GM12878 (cell line): Measurements from ENCODE around the gene SKIDA1. TPM values are rescaled to one million over a fixed set of nuclear protein-coding genes. Genes with fewer than 3 reads are reported as not detected.

Experiments
- ATAC-seq: fragments of 200-7000 bp; cut with Tn5 transposase; 3 replicates; pipeline ENCODE4 v1.9.1; 2020; ENCODE audit warnings: mild to moderate bottlenecking, moderate library complexity
- Bru-seq: library from RNA; stranded (reverse); fragments of 400-500 nt; gene quantifications from one replicate; lab custom pipeline; 2021; lab: Mats Ljungman, UMichigan
- BruChase-seq, 2 experiments: library from RNA; stranded (reverse); fragments of 400-500 nt; gene quantifications; one replicate each; lab custom pipeline; 2021; lab: Mats Ljungman, UMichigan
- BruUV-seq: library from RNA; stranded (reverse); fragments of 400-500 nt; replicated peaks from 2 replicates; lab custom pipeline; 2021; lab: Mats Ljungman, UMichigan
- CTCF ChIA-PET: fragments of 300-600 bp; sonication (Branson Sonifier 250); formaldehyde crosslinking; extraction: SDS; loops from one replicate; lab custom pipeline; 2021; ENCODE audit warnings: inconsistent platforms; lab: Yijun Ruan, JAX
- POLR2A ChIA-PET: fragments of 350-600 bp; formaldehyde crosslinking; extraction: SDS; loops from one replicate; lab custom pipeline; 2021; ENCODE audit warnings: inconsistent platforms; lab: Charles Lee
- RAD21 ChIA-PET: fragments of 300-600 bp; sonication (Branson Sonifier 250); formaldehyde crosslinking; loops from one replicate; lab custom pipeline; 2023; ENCODE audit warnings: antibody characterized with exemption; ENCODE audit not compliant: unreplicated experiment; lab: Charles Lee
- SMC1A ChIA-PET: fragments of 300-600 bp; sonication (Branson Sonifier 250); formaldehyde crosslinking; loops from one replicate; lab custom pipeline; 2023; ENCODE audit not compliant: unreplicated experiment, uncharacterized antibody; lab: Charles Lee
- DNase-seq: peaks from one replicate; pipeline ENCODE4 v3.0.0-alpha.2; 2011; ENCODE audit warnings: low read depth, low spot score
- FAIRE-seq: peaks from 3 replicates; lab custom pipeline; 2011; peaks lifted over from hg19 to GRCh38; lab: Jason Lieb, UNC
- H2AFZ ChIP-seq: 2 replicates; pipeline ENCODE4 v1.6.0; 2011; ENCODE audit warnings: low read depth, low read length, control low read depth; ENCODE audit not compliant: control insufficient read depth
- H3K27ac ChIP-seq: 2 replicates; pipeline ENCODE4 v1.5.1; 2011; ENCODE audit warnings: control low read depth; ENCODE audit not compliant: control insufficient read depth, insufficient read depth
- H3K27me3 ChIP-seq, 2 experiments: replicated peaks in 1 of 2; 2 replicates each; pipeline versions ENCODE4 v1.6.0 to v1.6.1; 2011; ENCODE audit warnings: low read length in 1 of 2; ENCODE audit not compliant: control insufficient read depth in 2 of 2, insufficient read depth in 2 of 2
- H3K36me3 ChIP-seq, 2 experiments: 2 replicates each; pipeline ENCODE4 v1.5.1; 2011; ENCODE audit warnings: low read length in 1 of 2; ENCODE audit not compliant: control insufficient read depth in 2 of 2, insufficient read depth in 2 of 2
- H3K4me1 ChIP-seq: 2 replicates; pipeline ENCODE4 v1.6.1; 2011; ENCODE audit warnings: mild to moderate bottlenecking, low read length, moderate library complexity, mixed read lengths; ENCODE audit not compliant: control insufficient read depth, insufficient read depth
- H3K4me2 ChIP-seq: 2 replicates; pipeline ENCODE4 v1.6.0; 2011; ENCODE audit warnings: control low read depth; ENCODE audit not compliant: control insufficient read depth, insufficient read depth
- H3K4me3 ChIP-seq: fragments of 200-600 bp; sonication (generic); 2 replicates; pipeline ENCODE4 v1.5.1; 2016
- H3K79me2 ChIP-seq: 2 replicates; pipeline ENCODE4 v1.6.0; 2011; ENCODE audit warnings: low read length; ENCODE audit not compliant: control insufficient read depth, insufficient read depth
- H3K9ac ChIP-seq: 2 replicates; pipeline ENCODE4 v1.8.0; 2011; ENCODE audit warnings: low read length, control low read depth, mixed read lengths; ENCODE audit not compliant: control insufficient read depth, insufficient read depth
- H3K9me3 ChIP-seq: replicated peaks from 3 replicates; pipeline ENCODE4 v1.5.1; 2011; ENCODE audit warnings: mild to moderate bottlenecking, low read length; ENCODE audit not compliant: control insufficient read depth, insufficient read depth
- H4K20me1 ChIP-seq: 2 replicates; pipeline ENCODE4 v1.6.0; 2011; ENCODE audit not compliant: control insufficient read depth, insufficient read depth
- CHD2 ChIP-seq: IDR thresholded peaks from 2 replicates; pipeline ENCODE4 v1.6.1; 2011; ENCODE audit warnings: low read depth, low read length, improper control_type of control experiment, borderline replicate concordance
- E2F8 ChIP-seq: fragments of 450-650 bp; IDR thresholded peaks from 2 replicates; pipeline ENCODE4 v1.6.1; 2018; ENCODE audit warnings: mild to moderate bottlenecking, low read depth, moderate library complexity; ENCODE audit not compliant: partially characterized antibody
- HDGF ChIP-seq: fragments of 450-650 bp; IDR thresholded peaks from 2 replicates; pipeline ENCODE4 v1.6.1; 2016; ENCODE audit warnings: antibody characterized with exemption
- LARP7 ChIP-seq: fragments of 450-650 bp; IDR thresholded peaks from 2 replicates; pipeline ENCODE4 v1.6.1; 2017; ENCODE audit warnings: mild to moderate bottlenecking
- MTA2 ChIP-seq: fragments of 450-650 bp; IDR thresholded peaks from 2 replicates; pipeline ENCODE4 v1.6.1; 2016; ENCODE audit warnings: low read depth, mild to moderate bottlenecking, moderate library complexity
- MTA3 ChIP-seq: IDR thresholded peaks from 2 replicates; pipeline ENCODE4 v1.6.1; 2012; ENCODE audit warnings: low read length, inconsistent platforms, borderline replicate concordance
- PAX5 ChIP-seq: IDR thresholded peaks from 2 replicates; pipeline ENCODE4 v1.6.1; 2011; ENCODE audit warnings: low read depth, low read length, borderline replicate concordance
- SIN3A ChIP-seq: IDR thresholded peaks from 2 replicates; pipeline ENCODE4 v1.6.1; 2012; ENCODE audit warnings: low read depth, low read length, improper control_type of control experiment
- SKIL ChIP-seq: fragments of 450-650 bp; IDR thresholded peaks from 2 replicates; pipeline ENCODE4 v1.6.1; 2017; ENCODE audit warnings: mild to moderate bottlenecking, low read depth, inconsistent platforms; ENCODE audit not compliant: poor library complexity, severe bottlenecking
- SUPT20H ChIP-seq: IDR thresholded peaks from 2 replicates; pipeline ENCODE4 v1.6.1; 2011; ENCODE audit warnings: low read depth, mild to moderate bottlenecking, low read length, moderate library complexity, borderline replicate concordance; ENCODE audit not compliant: control insufficient read depth
- TCF7 ChIP-seq: IDR thresholded peaks from 2 replicates; pipeline ENCODE4 v1.6.1; 2014; ENCODE audit warnings: antibody characterized with exemption, borderline replicate concordance
- ZNF217 ChIP-seq: fragments of 450-650 bp; IDR thresholded peaks from 2 replicates; pipeline ENCODE4 v1.6.1; 2017; ENCODE audit warnings: antibody characterized with exemption, mild to moderate bottlenecking
- WGBS: methylation state at CpG from one replicate; pipeline ENCODE4 v1.1.6; 2016; ENCODE audit warnings: low lambda C conversion rate; ENCODE audit not compliant: insufficient replicate concordance, insufficient coverage; ENCODE audit errors: missing lambda C conversion rate; 5-methylcytosine and 5-hydroxymethylcytosine counted together
- in situ Hi-C: fragments of 300-500 bp; cut with MboI; formaldehyde crosslinking; loops from 9 replicates; pipeline ENCODE4 v1.14.3; 2018; ENCODE audit warnings: mixed read lengths
- intact Hi-C: fragments of 100-400 bp; cut with micrococcal nuclease; formaldehyde crosslinking; loops from one replicate; pipeline ENCODE4 v1.14.2; 2022; ENCODE audit not compliant: unreplicated experiment
- long read RNA-seq, 2 experiments: library from polyadenylated mRNA; unstranded; transcript quantifications; one replicate each; pipeline ENCODE4 v2.0.0, GENCODE V29; 2019 to 2020
- polyA minus RNA-seq, 3 experiments: library from RNA; depleted of rRNA, polyadenylated mRNA; stranded (reverse); fragments of >200 nt; gene quantifications; 2 replicates each; pipeline ENCODE4 v1.2.3, GENCODE V29; 2011
- polyA plus RNA-seq, 11 experiments: library from polyadenylated mRNA; depleted of rRNA in 4 of 11; unstranded in 6 of 11; stranded (reverse) in 5 of 11; fragments of >200 nt; fragmentation: Nextera tagmentation in 4 of 11; fragmentation: Illumina TruSeq in 1 of 11; extraction: Ambion mirVana in 4 of 11; extraction: Trizol in 1 of 11; gene quantifications; 1 replicate in 1 of 11; 2 replicates in 10 of 11; pipeline versions ENCODE4 v1.2.1 to v1.2.3, GENCODE V29; 2011 to 2016; ENCODE audit warnings: inconsistent platforms in 2 of 11, missing spikeins in 2 of 11, low read depth in 1 of 11
- total RNA-seq, 4 experiments: library from RNA; depleted of rRNA in 3 of 4; stranded (reverse); fragments of >200 nt in 3 of 4; fragmentation: Illumina TruSeq in 1 of 4; extraction: Trizol in 1 of 4; gene quantifications; 2 replicates each; pipeline versions ENCODE4 v1.2.1 to v1.2.3, GENCODE V29; 2013 to 2021

SKIDA1 gene
- 0.22 and 0.35 TPM in 2 replicates for total RNA-seq (2013; cell fraction: nucleolus; rRNA removed)
- 0.23 and 0.98 TPM in 2 replicates for total RNA-seq (2014; rRNA removed)
- total RNA-seq (2014; rRNA removed; fragmentation: Illumina TruSeq; extraction: Trizol) = 0.28 and 0.45 TPM in 2 replicates
- total RNA-seq (2021) = 0.13 and 0.72 TPM in 2 replicates
- not detected for polyA plus RNA-seq (2011; ENCODE audit: low read depth)
- 0.04 and 0.05 TPM in 2 replicates for polyA plus RNA-seq (2011; rRNA removed)
- 0.03 and 0.10 TPM in 2 replicates for polyA plus RNA-seq (2011; cell fraction: cytosol; rRNA removed)
- polyA plus RNA-seq (2011; cell fraction: nucleus; rRNA removed) = 0.06 TPM in 1 of 2 replicates, not detected in the other
- polyA plus RNA-seq (2012) = 0.16 and 0.28 TPM in 2 replicates
- 0.26 and 0.65 TPM in 2 replicates for polyA plus RNA-seq (2014; fragmentation: Illumina TruSeq; extraction: Trizol)
- polyA plus RNA-seq (2014; fragmentation: Nextera tagmentation; extraction: Ambion mirVana) = under 1 TPM; 0.08 to 0.29 TPM
- polyA plus RNA-seq (2014; rRNA removed) = 0.53 and 0.90 TPM in 2 replicates
- polyA plus RNA-seq (2016; fragmentation: Nextera tagmentation; extraction: Ambion mirVana) = under 1 TPM; 0.63 to 0.78 TPM
- polyA minus RNA-seq (2011; rRNA and poly(A)+ RNA removed) = 0.05 and 0.15 TPM in 2 replicates
- polyA minus RNA-seq (2011; cell fraction: cytosol; rRNA and poly(A)+ RNA removed) = not detected in 2 replicates
- polyA minus RNA-seq (2011; cell fraction: nucleus; rRNA and poly(A)+ RNA removed) = not detected in 2 replicates
- Bru-seq, nascent RNA = percentile 27 among the genes with signal in this experiment
- percentile 18 among the genes with signal in this experiment for BruChase-seq, experiment 1, labeled RNA remaining after a 6-hour chase
- percentile 20 among the genes with signal in this experiment for BruChase-seq, experiment 2, labeled RNA remaining after a 2-hour chase
- long read RNA-seq, experiment 1, partial matches to known transcripts = 1 of 1 reads
- long read RNA-seq, experiment 1, other reads (novel, unspliced or antisense) = 0 of 1 reads
- long read RNA-seq, experiment 2, partial matches to known transcripts = 0 of 2 reads
- long read RNA-seq, experiment 2, other reads (novel, unspliced or antisense) = 2 of 2 reads

GRCh38 chr10:21525367-21526187, at the start of gene SKIDA1:
Gene SKIDA1 (minus strand): TSS chr10:21525682. CDS start chr10:21517822, 7,860 bp downstream.
- Histone ChIP-seq H3K4me2 (peak within 1 kb of the TSS; percentile 92), H2AFZ (peak within 1 kb of the TSS; percentile 77), H3K27ac (peak within 1 kb of the TSS; percentile 39), H4K20me1 (no peaks in the 10 kb centered on the region), H3K9me3 (no peaks in the 10 kb centered on the region), H3K9ac (peak within 1 kb of the TSS; percentile 19), H3K36me3 (no peaks in the 10 kb centered on the region), H3K79me2 (no peaks in the 10 kb centered on the region), H3K4me1 (peaks cover 13% of the 10 kb centered on the region), H3K27me3 (peaks cover 0 to 4% of the 10 kb centered on the region in 2 experiments; a peak in 1 of 4 replicates), H3K4me3 (peak within 1 kb of the TSS; percentile 80)
- in situ Hi-C loops = loop anchor here (5.0 kb wide), 1 partner anchor 792 kb away; the partner anchor contains the start of gene COMMD3
- DNase-seq (no peak), FAIRE-seq (peak; percentile 62), ATAC-seq (peak; percentile 71)
- CTCF ChIA-PET = interaction anchor here (1.0 to 1.1 kb wide), 2 partner anchors 148 to 207 kb away, joined by 3 read pairs; no protein-coding TSS in a partner anchor
- RAD21 ChIA-PET = interaction anchor here (0.6 to 1.5 kb wide), 3 partner anchors 8 to 52 kb away, joined by 3 to 5 read pairs (median 3); partner anchors contain the start of gene MLLT10
- intact Hi-C loops = no loop called here
- no TSS peak for BruUV-seq
- POLR2A ChIA-PET = interaction anchor here (0.5 to 0.6 kb wide), 2 partner anchors 48 to 246 kb away, joined by 4 read pairs; no protein-coding TSS in a partner anchor
- SMC1A ChIA-PET = interaction anchor here (0.6 to 1.5 kb wide), 2 partner anchors 14 to 30 kb away, joined by 3 to 5 read pairs; no protein-coding TSS in a partner anchor
- WGBS = 11% methylated on average over 37 of the region's 64 CpGs
- TF ChIP-seq MTA3 (no peak), CHD2 (peak; percentile 12; the same call in 1 of the 2 replicates), PAX5 (0 out of 2 replicates have a peak, but pooled peaks have one; percentile 23), MTA2 (peak; percentile 70), TCF7 (no peak), SIN3A (no peak), LARP7 (peak; percentile 44), ZNF217 (no peak), HDGF (0 out of 2 replicates have a peak, but pooled peaks have one; percentile 67), E2F8 (no peak), SUPT20H (no peak), SKIL (no peak)
